ENCODE measurements around the gene ADGRD1.

Gene ADGRD1

DNA sequence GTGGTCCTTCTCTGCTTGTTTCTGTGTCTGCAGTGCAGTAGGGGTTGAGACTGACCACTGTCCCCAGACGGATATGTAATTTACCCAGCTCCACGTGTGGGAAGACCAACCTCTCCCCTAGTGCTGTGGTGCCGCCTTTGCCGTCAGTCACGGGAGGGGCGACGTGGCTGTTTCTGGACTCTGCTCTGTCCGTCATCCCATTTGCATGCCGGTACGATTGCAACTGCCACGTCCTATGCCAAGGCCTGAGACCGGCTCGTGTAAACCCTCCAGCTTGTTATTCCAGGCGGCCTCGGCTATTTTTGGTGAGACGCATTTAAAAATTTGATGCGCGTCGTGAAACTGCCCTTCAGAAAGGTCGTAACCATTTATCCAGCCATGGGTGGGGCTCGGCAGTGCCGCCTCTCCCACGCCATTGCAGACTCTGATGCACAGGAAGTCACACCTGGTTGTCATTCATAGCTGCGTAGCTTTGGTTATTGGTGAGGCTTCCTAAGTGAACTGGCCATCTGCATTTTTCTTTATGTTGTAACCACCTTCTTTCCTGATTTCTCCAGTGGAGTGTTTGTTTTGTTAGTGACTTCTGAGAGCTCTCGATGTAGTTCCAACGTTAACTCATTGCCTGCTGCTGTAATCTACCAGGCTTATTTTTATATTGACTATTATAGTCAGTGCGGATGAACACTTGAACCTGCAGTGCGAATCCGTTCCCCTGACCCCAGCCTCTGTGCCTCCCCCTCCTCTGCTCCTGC, 75.1 kb downstream of the ADGRD1 start:
- intact Hi-C loops (cut with DNase I), result no loop called here
- DNase-seq, result no peak

GRCh38 chr12:131030472-131031328, 77.0 kb downstream of the ADGRD1 start:
- DNase-seq, result no peak
- intact Hi-C loops (cut with DNase I), result no loop called here

GRCh38 chr12:131032082-131032750, 78.5 kb downstream of the ADGRD1 start:
- intact Hi-C loops (cut with DNase I), result no loop called here
- DNase-seq, result peak in 1 of 42 donors; percentile 36

DNA sequence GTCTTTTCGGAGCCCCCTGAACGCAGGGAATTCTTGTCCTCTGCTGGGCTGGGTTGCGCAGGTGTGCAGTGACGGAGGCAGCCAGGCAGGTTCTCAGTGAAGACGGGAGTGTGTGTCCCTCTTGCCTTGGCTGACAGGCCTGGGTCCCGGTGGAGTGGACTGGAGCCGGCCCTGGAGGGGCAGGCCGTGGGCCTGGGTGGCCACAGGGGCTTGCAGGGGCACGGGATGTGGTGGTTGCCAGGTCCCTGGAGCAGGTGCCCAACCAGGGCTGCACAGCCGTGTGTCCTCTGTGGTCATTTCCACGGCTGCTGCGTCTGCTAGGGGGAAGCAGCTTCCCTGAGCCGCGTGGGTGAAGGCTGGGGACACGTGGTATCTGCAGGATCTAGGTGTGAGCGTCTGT, 79.8 kb downstream of the ADGRD1 start:
- DNase-seq, result no peak
- intact Hi-C loops (cut with DNase I), result no loop called here

DNA sequence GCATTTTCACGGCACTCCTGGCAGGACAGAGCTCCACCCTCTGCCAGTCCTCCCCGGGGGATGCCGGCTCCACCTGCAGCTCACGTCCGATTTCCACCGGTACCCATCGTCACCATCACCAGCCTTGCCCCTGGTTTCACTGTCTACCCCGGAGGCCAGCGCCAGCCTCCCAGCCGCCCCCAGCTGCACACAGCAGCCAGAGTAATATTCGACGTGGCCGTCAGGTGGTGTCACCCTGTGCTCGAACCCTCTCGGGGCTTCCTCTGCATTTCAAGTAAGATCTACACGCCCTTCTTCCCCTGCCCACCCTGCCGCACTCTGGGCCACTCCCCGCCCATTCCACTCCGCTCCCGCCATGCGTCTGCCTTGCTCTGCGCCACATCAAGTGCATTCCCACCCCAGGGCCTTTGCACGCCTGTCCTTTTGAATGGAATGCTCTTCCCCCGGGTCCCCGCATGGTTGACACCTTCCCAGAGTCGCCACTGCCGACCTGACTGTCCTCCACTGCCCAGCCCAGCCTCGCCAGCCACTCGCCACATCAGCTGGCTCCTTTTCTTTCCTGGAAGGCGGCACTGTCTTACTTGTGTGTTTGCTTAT, 80.3 kb downstream of the ADGRD1 start:
- intact Hi-C loops (cut with DNase I), result no loop called here
- DNase-seq, result no peak

- intact Hi-C loops (cut with DNase I), result no loop called here
- no peak for DNase-seq
Measured at GRCh38 chr12:131034631-131035244, 81.0 kb downstream of the ADGRD1 start.

DNA sequence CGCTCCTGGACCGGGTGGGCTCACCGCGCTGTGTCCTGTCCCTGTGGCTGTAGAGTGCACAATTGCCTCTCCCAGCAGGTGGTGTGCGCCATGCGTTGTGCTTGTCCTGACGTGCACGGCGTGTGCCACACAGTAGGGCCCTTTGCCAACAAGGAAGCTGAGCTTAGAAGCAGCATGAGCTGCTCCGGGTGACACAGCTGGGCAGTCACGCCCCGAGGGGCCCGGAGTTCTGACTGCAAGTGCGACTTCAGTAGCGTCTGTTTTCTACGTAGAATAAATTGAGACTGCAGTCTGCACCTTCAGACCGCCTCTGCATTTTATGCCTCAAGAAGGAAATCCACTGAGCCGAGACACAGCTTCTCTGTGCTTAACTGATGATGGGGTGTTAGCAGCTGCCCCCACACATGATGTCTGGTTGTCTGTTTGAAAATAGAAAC, 81.6 kb downstream of the ADGRD1 start:
- peak in 8 of 42 donors; percentile 7 to 53 (median 18) for DNase-seq

GRCh38 chr12:131038159-131038558, 84.5 kb downstream of the ADGRD1 start:
- DNase-seq, result no peak
- intact Hi-C loops (cut with DNase I), result no loop called here

More for the DNA sequence above, 81.6 kb downstream of the ADGRD1 start:
- intact Hi-C loops (cut with DNase I), result no loop called here

DNA sequence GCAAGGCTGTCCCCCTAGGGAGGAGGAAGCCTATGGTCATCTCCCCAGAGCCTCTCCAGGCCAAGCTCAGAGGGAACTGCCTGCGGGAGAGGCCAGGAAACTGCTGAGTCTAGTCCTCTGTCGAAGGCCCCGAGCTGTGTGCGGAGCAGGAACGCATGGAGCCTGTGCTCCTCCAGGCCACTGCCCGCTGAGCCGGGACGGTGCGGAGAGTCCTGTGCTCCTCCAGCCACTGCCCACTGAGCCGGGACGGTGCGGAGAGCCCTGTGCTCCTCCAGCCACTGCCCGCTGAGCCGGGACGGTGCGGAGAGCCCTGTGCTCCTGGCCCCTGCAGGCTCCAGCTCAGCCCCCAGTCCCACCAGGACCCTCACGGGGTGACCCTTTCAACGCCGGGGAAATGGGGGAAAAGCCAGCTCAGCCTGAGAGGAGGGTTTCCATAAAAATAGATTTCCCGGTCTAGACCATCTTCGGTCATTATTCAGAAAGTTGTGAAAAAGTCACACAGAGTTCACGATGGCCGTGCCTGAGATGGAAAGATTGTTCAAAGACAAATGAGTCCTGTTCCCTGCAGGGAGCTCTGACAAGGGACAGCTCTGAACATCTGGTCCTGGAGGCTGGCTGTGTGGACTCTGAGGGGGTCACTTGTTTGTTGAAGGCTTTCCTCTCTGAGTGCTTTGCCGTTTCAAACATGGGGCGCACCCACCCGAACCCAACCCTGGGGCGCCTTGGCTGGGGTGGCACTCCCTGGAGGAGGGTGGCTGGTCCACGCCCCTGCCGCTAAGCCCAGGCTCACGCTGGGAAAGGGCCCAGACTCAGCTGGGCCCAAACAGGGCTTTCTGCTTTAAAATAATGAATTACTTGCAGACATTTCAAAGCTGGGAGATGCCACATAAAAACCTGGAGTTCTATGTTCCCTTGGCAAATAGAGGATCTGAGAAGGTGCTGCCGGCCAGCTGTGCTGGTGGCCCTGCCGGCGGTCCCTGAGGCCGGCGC, 85.5 kb downstream of the ADGRD1 start:
- no peak for DNase-seq
- intact Hi-C loops (cut with DNase I), result no loop called here

DNA sequence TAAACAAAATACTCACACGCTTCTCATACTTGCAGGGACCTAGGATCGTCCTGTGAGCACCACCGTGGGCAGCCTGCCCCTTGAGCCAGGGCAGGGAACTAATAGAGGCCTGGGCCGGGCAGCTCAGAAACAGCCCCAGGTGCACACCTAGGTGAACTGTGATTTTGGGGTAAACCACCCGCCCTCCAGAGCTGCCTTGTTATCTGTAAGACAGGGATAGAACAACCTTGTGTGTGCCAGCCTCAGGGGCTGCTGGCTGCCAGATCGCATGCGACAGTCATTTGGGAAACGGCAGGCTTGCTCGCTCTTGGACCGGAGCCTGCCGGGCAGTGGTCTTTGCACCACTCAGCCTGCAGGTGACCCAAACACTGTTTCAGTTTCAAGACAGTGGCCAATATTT, 86.8 kb downstream of the ADGRD1 start:
- DNase-seq, result no peak
- intact Hi-C loops (cut with DNase I), result no loop called here

GRCh38 chr12:131041216-131041967, 87.7 kb downstream of the ADGRD1 start:
- DNase-seq, result no peak
- intact Hi-C loops (cut with DNase I), result no loop called here

GRCh38 chr12:131041968-131042833, 88.5 kb downstream of the ADGRD1 start:
- intact Hi-C loops (cut with DNase I), result no loop called here
- DNase-seq, result no peak

GRCh38 chr12:131042834-131043245, 89.1 kb downstream of the ADGRD1 start:
- intact Hi-C loops (cut with DNase I), result no loop called here
- no peak for DNase-seq

GRCh38 chr12:131043401-131043871, 89.7 kb downstream of the ADGRD1 start:
- no peak for DNase-seq
- intact Hi-C loops (cut with DNase I), result no loop called here

- intact Hi-C loops (cut with DNase I), result no loop called here
- no peak for DNase-seq
Measured at GRCh38 chr12:131044136-131044535, 90.4 kb downstream of the ADGRD1 start.

DNA sequence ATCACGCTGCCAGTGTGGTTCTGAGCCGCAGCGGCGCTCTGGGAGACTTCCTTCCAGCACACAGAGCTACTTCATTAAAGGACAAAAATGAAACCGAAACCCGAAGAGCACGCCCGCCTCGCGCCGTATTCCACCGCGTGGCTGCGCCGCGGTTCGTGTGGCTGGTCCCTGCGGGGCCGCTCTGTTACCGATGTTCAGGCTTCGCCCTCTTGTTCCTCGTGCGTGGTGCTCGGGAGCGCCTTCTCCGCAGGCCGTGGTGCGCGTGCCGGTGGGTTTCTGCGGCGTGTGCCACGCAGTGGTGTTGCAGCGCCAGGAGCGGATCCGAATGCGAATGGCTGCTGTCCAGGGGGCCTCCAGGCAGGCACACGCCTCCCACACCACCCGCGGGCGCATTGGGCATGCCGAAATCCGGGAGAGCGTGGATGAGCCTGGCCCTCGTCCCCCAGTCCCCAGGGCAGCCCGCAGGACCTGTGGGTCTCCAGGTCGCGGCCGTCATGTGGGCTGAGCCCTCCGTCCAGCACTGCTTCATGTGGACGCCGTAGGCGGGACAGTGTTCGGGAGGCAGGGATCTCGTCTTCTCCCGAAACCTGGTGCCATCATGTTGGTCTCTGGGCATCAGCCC, 91.2 kb downstream of the ADGRD1 start:
- intact Hi-C loops (cut with DNase I), result no loop called here
- no peak for DNase-seq
